ENCODE data around the gene ZBTB5. TPM values are rescaled to one million over a fixed set of nuclear protein-coding genes. Genes with fewer than 3 reads are reported as not detected.
"Not testable (repeated sequence)": the region's sequence is repeated elsewhere in the genome, so short reads cannot be mapped to it uniquely, and the experiment has no call there.

The ZBTB5 gene
- polyA plus RNA-seq, 2 donors: 6.1 to 9.9 TPM

DNA sequence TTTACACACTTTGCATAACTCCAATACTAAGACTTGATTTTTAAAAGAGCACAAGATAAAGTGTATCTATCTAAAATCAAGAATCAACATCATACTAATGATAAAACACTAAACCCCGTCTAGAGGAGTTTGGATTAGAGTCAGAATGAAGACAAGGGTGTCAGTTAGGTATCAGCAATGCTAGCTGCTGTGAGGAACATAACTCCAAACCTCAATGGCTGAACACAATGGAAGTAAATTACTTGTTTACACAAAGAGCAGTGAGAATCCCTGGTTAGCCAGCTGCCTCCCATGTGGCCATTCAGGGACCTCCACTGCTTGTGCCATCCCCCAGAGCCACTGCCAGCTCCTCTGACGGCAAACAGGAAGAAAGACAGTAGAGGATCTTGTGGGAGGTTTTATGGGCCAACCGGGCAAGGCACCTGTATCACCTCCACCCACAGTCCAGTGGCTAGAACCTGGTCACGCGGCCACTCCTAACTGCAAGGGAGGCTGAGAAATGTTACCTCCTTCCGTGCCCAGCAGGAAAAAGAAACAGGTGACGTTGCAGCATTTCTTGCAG is 66.7 kb downstream of the ZBTB5 start:
- Histone ChIP-seq H3K4me3 (ENCODE audit: low read depth in 1 of 2, low read length in 2 of 2) (no peak overlapping the region), H3K36me3 (ENCODE audit: control insufficient read depth in 2 of 2, insufficient read depth in 2 of 2, low read length in 1 of 2) (no peaks in the 10 kb centered on the region), H3K9me3 (ENCODE audit: control insufficient read depth in 2 of 2, insufficient read depth in 1 of 2, low read depth in 1 of 2, low read length in 1 of 2) (no peaks in the 10 kb centered on the region), H3K27me3 (ENCODE audit: control insufficient read depth in 1 of 2, insufficient read depth in 2 of 2, low read length in 2 of 2) (no peaks in the 10 kb centered on the region), H3K4me1 (ENCODE audit: control insufficient read depth in 2 of 2, insufficient read depth in 2 of 2, low read length in 1 of 2) (peaks cover 0 to 2% of the 10 kb centered on the region in 2 donors), H3K27ac (ENCODE audit: low read depth in 2 of 2, low read length in 1 of 2) (no peak overlapping the region)
- WGBS, 2 donors: 74 to 85% methylated on average over 7 of the region's 7 CpGs

DNA sequence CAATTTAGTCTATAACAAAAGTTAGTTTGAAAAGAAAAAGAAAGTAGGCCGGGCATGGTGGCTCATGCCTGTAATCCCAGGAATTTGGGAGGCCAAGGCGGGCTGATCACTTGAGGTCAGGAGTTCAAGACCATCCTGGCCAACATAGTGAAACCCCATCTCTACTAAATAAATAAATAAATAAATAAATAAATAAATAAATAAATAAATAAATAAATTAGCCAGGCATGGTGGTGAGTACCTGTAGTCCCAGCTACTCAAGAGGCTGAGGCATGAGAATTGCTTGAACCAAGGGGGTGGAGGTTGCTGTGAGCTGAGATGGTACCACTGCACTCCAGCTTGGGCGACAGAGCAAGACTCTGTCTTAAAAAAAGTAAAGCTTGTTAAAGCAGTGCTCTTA is 67.3 kb downstream of the ZBTB5 start:
- 94 to 96% methylated on average over 3 of the region's 3 CpGs for WGBS, 2 donors
- H3K36me3 ChIP-seq (ENCODE audit: control insufficient read depth in 2 of 2, insufficient read depth in 2 of 2, low read length in 1 of 2); H3K4me1 ChIP-seq (ENCODE audit: control insufficient read depth in 2 of 2, insufficient read depth in 2 of 2, low read length in 1 of 2); H3K27ac ChIP-seq (ENCODE audit: low read depth in 2 of 2, low read length in 1 of 2); H3K9me3 ChIP-seq (ENCODE audit: control insufficient read depth in 2 of 2, insufficient read depth in 1 of 2, low read depth in 1 of 2, low read length in 1 of 2); H3K4me3 ChIP-seq (ENCODE audit: low read depth in 1 of 2, low read length in 2 of 2); H3K27me3 ChIP-seq (ENCODE audit: control insufficient read depth in 1 of 2, insufficient read depth in 2 of 2, low read length in 2 of 2): not testable (repeated sequence)

DNA sequence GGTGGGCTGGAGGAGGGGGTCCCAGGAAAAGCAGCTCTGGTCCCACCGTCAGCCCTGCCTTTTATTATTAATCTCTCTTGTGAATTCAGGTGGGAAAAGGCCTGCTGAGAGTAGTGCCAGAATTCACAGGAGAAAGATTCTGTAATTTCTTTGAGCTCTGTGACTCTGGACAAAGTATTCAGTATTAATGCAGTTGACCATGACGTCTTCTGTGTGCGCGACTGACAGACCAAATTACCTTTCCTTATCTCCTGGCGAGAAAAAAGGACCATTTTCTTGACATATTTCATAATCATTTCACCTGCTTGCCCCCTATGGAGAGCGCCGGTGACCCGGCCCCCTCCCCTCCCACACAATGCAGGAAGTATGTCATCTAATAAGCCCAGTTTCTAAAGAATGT is 69.6 kb downstream of the ZBTB5 start:
- WGBS, 2 donors: 70 to 80% methylated on average over 8 of the region's 8 CpGs
- Histone ChIP-seq H3K27me3 (ENCODE audit: control insufficient read depth in 1 of 2, insufficient read depth in 2 of 2, low read length in 2 of 2) (no peaks in the 10 kb centered on the region), H3K4me3 (ENCODE audit: low read depth in 1 of 2, low read length in 2 of 2) (no peak overlapping the region), H3K4me1 (ENCODE audit: control insufficient read depth in 2 of 2, insufficient read depth in 2 of 2, low read length in 1 of 2) (no peaks in the 10 kb centered on the region), H3K9me3 (ENCODE audit: control insufficient read depth in 2 of 2, insufficient read depth in 1 of 2, low read depth in 1 of 2, low read length in 1 of 2) (no peaks in the 10 kb centered on the region), H3K27ac (ENCODE audit: low read depth in 2 of 2, low read length in 1 of 2) (no peak overlapping the region), H3K36me3 (ENCODE audit: control insufficient read depth in 2 of 2, insufficient read depth in 2 of 2, low read length in 1 of 2) (no peaks in the 10 kb centered on the region)

DNA sequence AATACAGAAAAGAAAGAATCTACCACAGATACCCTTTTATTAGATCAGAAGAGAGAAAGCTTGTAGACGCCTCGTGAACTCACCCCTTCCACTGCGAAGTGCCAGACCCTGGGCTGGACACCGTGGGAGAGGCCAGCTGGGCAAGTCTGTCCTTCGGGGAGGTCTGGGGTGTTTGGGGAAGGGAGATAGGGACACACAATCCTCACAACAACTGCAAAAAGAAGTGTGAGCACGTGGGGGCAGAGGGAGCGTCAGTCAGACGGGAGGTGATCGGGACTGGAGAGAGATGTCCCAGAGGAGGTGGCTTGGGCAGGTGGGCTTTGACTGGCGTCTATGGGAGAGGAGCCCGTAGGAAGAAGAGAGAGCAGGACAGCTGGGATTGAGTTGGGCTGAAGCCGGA is 70.0 kb downstream of the ZBTB5 start:
- H3K27me3 ChIP-seq (ENCODE audit: control insufficient read depth in 1 of 2, insufficient read depth in 2 of 2, low read length in 2 of 2): no peaks in the 10 kb centered on the region
- no peak overlapping the region for H3K27ac ChIP-seq (ENCODE audit: low read depth in 2 of 2, low read length in 1 of 2)
- H3K36me3 ChIP-seq (ENCODE audit: control insufficient read depth in 2 of 2, insufficient read depth in 2 of 2, low read length in 1 of 2): no peaks in the 10 kb centered on the region
- H3K9me3 ChIP-seq (ENCODE audit: control insufficient read depth in 2 of 2, insufficient read depth in 1 of 2, low read depth in 1 of 2, low read length in 1 of 2): no peaks in the 10 kb centered on the region
- 53 to 72% methylated on average over 12 of the region's 12 CpGs for WGBS, 2 donors
- no peak overlapping the region for H3K4me3 ChIP-seq (ENCODE audit: low read depth in 1 of 2, low read length in 2 of 2)
- no peaks in the 10 kb centered on the region for H3K4me1 ChIP-seq (ENCODE audit: control insufficient read depth in 2 of 2, insufficient read depth in 2 of 2, low read length in 1 of 2)

DNA sequence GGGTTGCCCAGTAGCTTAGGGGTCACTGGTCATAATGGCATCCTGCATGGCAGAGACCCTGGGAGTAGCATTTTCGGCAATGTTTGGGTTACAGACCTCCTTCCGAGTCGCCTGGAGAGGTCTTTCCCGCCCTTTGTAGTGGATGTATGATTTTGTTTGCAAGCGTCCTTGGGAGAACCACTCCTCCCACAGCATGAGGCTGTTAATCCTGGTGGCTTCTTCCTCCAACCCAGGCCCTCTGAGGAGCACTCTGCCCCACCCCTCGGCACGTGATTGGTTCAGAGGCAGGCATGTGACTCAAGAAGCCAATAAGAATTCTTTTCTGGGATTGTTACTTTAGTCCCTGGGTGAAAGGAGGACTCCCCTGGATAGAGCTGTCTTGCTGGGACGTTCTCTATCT is 73.0 kb downstream of the ZBTB5 start:
- no peaks in the 10 kb centered on the region for H3K27me3 ChIP-seq (ENCODE audit: control insufficient read depth in 1 of 2, insufficient read depth in 2 of 2, low read length in 2 of 2)
- H3K9me3 ChIP-seq (ENCODE audit: control insufficient read depth in 2 of 2, insufficient read depth in 1 of 2, low read depth in 1 of 2, low read length in 1 of 2): no peaks in the 10 kb centered on the region
- no peaks in the 10 kb centered on the region for H3K36me3 ChIP-seq (ENCODE audit: control insufficient read depth in 2 of 2, insufficient read depth in 2 of 2, low read length in 1 of 2)
- H3K4me1 ChIP-seq (ENCODE audit: control insufficient read depth in 2 of 2, insufficient read depth in 2 of 2, low read length in 1 of 2): no peaks in the 10 kb centered on the region
- H3K27ac ChIP-seq (ENCODE audit: low read depth in 2 of 2, low read length in 1 of 2): no peak overlapping the region
- no peak overlapping the region for H3K4me3 ChIP-seq (ENCODE audit: low read depth in 1 of 2, low read length in 2 of 2)
- WGBS, 2 donors: 78 to 79% methylated on average over 8 of the region's 8 CpGs

DNA sequence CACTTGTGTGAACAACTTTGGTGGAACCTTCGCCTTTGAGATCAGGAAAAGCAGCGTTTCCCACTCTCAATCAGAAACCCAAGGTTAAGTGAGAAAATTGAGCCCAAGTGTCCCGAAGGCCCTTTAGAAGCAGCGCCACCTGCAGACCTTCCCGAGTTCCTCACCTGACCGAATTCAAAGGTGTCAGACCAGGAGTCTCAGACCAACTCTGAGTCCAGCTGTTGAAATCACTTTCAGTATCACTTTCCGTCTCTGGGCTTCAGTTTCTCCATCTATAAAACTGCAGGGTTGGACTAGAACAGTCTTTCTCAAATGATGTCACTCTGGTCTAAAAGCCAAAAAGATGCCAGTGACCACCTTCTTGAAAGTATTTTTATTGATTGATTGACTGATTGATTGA is 74.5 kb downstream of the ZBTB5 start:
- H3K9me3 ChIP-seq (ENCODE audit: control insufficient read depth in 2 of 2, insufficient read depth in 1 of 2, low read depth in 1 of 2, low read length in 1 of 2): no peaks in the 10 kb centered on the region
- no peak overlapping the region for H3K4me3 ChIP-seq (ENCODE audit: low read depth in 1 of 2, low read length in 2 of 2)
- H3K36me3 ChIP-seq (ENCODE audit: control insufficient read depth in 2 of 2, insufficient read depth in 2 of 2, low read length in 1 of 2): no peaks in the 10 kb centered on the region
- no peaks in the 10 kb centered on the region for H3K4me1 ChIP-seq (ENCODE audit: control insufficient read depth in 2 of 2, insufficient read depth in 2 of 2, low read length in 1 of 2)
- no peaks in the 10 kb centered on the region for H3K27me3 ChIP-seq (ENCODE audit: control insufficient read depth in 1 of 2, insufficient read depth in 2 of 2, low read length in 2 of 2)
- WGBS, 2 donors: 40 to 51% methylated on average over 7 of the region's 7 CpGs
- H3K27ac ChIP-seq (ENCODE audit: low read depth in 2 of 2, low read length in 1 of 2): no peak overlapping the region

Other genes starting within 250 kb of the ZBTB5 start
- 10 to 100 TPM; 36.5 to 92.2 TPM for gene GRHPR, start 42.8 kb downstream of the ZBTB5 start, polyA plus RNA-seq
- gene POLR1E, start 20.5 kb upstream of the ZBTB5 start, polyA plus RNA-seq: 10 to 100 TPM in 1 of 2 donors, 1 to 10 TPM in 1; 8.1 to 15.2 TPM
- gene FBXO10, start 110.9 kb upstream of the ZBTB5 start, polyA plus RNA-seq: 1 to 10 TPM; 2.1 to 3.0 TPM
- gene TOMM5, start 127.1 kb upstream of the ZBTB5 start, polyA plus RNA-seq: 100 to 1,000 TPM in 1 of 2 donors, 10 to 100 TPM in 1; 93.3 to 113 TPM
- under 1 TPM; 0.04 to 0.12 TPM for gene FRMPD1, start 185.5 kb upstream of the ZBTB5 start, polyA plus RNA-seq

Data from esophagus (tissue), 2 donors.